GM12872 (cell line): ENCODE results near the gene MELK.

Experiments
- CTCF ChIP-seq: IDR thresholded peaks from 3 replicates; pipeline ENCODE4 v1.5.1; 2011; ENCODE audit warnings: low read depth, mild to moderate bottlenecking, low read length, moderate library complexity; ENCODE audit not compliant: insufficient read depth

MELK gene

GRCh38 chr9:36665387-36665786 is 92.7 kb downstream of the MELK start:
- TF ChIP-seq CTCF, result no peak

- TF ChIP-seq CTCF, result no peak
These were observed 93.3 kb downstream of the MELK start for GRCh38 chr9:36665921-36666431.

- no peak for TF ChIP-seq CTCF
These were observed 98.9 kb downstream of the MELK start for GRCh38 chr9:36671561-36671960.

- TF ChIP-seq CTCF, result no peak
These were observed 103.4 kb downstream of the MELK start for GRCh38 chr9:36676091-36676490.

- TF ChIP-seq CTCF, result no peak
These were observed 104.2 kb downstream of the MELK start for GRCh38 chr9:36676778-36677485.

GRCh38 chr9:36677611-36678010 is 104.9 kb downstream of the MELK start:
- no peak for TF ChIP-seq CTCF

GRCh38 chr9:36679710-36680109 is 107.0 kb downstream of the MELK start:
- TF ChIP-seq CTCF, result no peak
